SK-N-SH treated with all-trans-retinoic acid at 6 μM for 48 hours (cell line): ENCODE data around the gene RIC8A.

ENCODE experiments used
- ATAC-seq: fragments of 200-7000 bp; cut with Tn5 transposase; 3 replicates; pipeline ENCODE4 v1.9.1; 2020; ENCODE audit warnings: mild to moderate bottlenecking, moderate library complexity
- ARNTL ChIP-seq: fragments of 450-650 bp; formaldehyde crosslinking; IDR thresholded peaks from 2 replicates; pipeline ENCODE4 v1.5.0; 2020; ENCODE audit warnings: low read depth, mild to moderate bottlenecking, moderate library complexity, borderline replicate concordance
- CREB5 ChIP-seq: fragments of 250-450 bp; sonication (Bioruptor Pico); IDR thresholded peaks from 2 replicates; pipeline ENCODE4 v1.5.1; 2020; ENCODE audit warnings: low read depth, mild to moderate bottlenecking, moderate library complexity
- CSDC2 ChIP-seq: fragments of 250-450 bp; sonication (Bioruptor Pico); IDR thresholded peaks from 2 replicates; pipeline ENCODE4 v1.5.0; 2020; ENCODE audit warnings: mild to moderate bottlenecking, moderate library complexity
- ESRRG ChIP-seq: fragments of 250-450 bp; sonication (Bioruptor Pico); IDR thresholded peaks from 2 replicates; pipeline ENCODE4 v1.6.1; 2021; ENCODE audit warnings: mild to moderate bottlenecking
- GLIS3 ChIP-seq: fragments of 250-450 bp; sonication (Bioruptor Pico); IDR thresholded peaks from 2 replicates; pipeline ENCODE4 v1.5.0; 2020; ENCODE audit warnings: mild to moderate bottlenecking, moderate library complexity
- ISL1 ChIP-seq: fragments of 250-450 bp; sonication (Bioruptor Pico); IDR thresholded peaks from 2 replicates; pipeline ENCODE4 v2.1.2; 2022; ENCODE audit warnings: mild to moderate bottlenecking, moderate library complexity
- OSR1 ChIP-seq: fragments of 250-450 bp; sonication (Bioruptor Pico); IDR thresholded peaks from 2 replicates; pipeline ENCODE4 v1.8.0; 2022; ENCODE audit warnings: moderate library complexity, mild to moderate bottlenecking, inconsistent platforms
- PATZ1 ChIP-seq: fragments of 250-450 bp; sonication (Bioruptor Pico); IDR thresholded peaks from 2 replicates; pipeline ENCODE4 v1.8.0; 2020; ENCODE audit warnings: mild to moderate bottlenecking, moderate library complexity, borderline replicate concordance
- RARB ChIP-seq: fragments of 250-450 bp; sonication (Bioruptor Pico); IDR thresholded peaks from 2 replicates; pipeline ENCODE4 v1.8.0; 2021; ENCODE audit warnings: mild to moderate bottlenecking, moderate library complexity
- TCF4 ChIP-seq: fragments of 250-450 bp; sonication (Bioruptor Pico); IDR thresholded peaks from 2 replicates; pipeline ENCODE4 v1.8.0; 2021; ENCODE audit warnings: mild to moderate bottlenecking, moderate library complexity, borderline replicate concordance
- TOX ChIP-seq: fragments of 250-450 bp; sonication (Bioruptor Pico); IDR thresholded peaks from 2 replicates; pipeline ENCODE4 v1.8.0; 2021; ENCODE audit warnings: mild to moderate bottlenecking, moderate library complexity, borderline replicate concordance
- TSHZ2 ChIP-seq: fragments of 250-450 bp; sonication (Bioruptor Pico); IDR thresholded peaks from 2 replicates; pipeline ENCODE4 v1.5.0; 2020; ENCODE audit warnings: mild to moderate bottlenecking, moderate library complexity
- ZFP3 ChIP-seq: fragments of 250-450 bp; sonication (Bioruptor Pico); IDR thresholded peaks from 2 replicates; pipeline ENCODE4 v1.5.0; 2020; ENCODE audit warnings: mild to moderate bottlenecking, moderate library complexity
- ZFP30 ChIP-seq: fragments of 450-650 bp; formaldehyde crosslinking; IDR thresholded peaks from 2 replicates; pipeline ENCODE4 v1.5.0; 2022; ENCODE audit warnings: mild to moderate bottlenecking, moderate library complexity
- ZNF70 ChIP-seq: fragments of 450-650 bp; formaldehyde crosslinking; IDR thresholded peaks from 2 replicates; pipeline ENCODE4 v1.5.0; 2020; ENCODE audit warnings: mild to moderate bottlenecking, moderate library complexity
- ZNF8 ChIP-seq: fragments of 450-650 bp; formaldehyde crosslinking; IDR thresholded peaks from 2 replicates; pipeline ENCODE4 v1.5.0; 2020; ENCODE audit warnings: mild to moderate bottlenecking, moderate library complexity
- TF ChIP-seq, protein P1 (sequence below): fragments of 250-450 bp; sonication (Bioruptor Pico); IDR thresholded peaks from 2 replicates; pipeline ENCODE4 v1.8.0; 2021; ENCODE audit warnings: low read depth, mild to moderate bottlenecking, moderate library complexity, borderline replicate concordance

RIC8A gene

DNA sequence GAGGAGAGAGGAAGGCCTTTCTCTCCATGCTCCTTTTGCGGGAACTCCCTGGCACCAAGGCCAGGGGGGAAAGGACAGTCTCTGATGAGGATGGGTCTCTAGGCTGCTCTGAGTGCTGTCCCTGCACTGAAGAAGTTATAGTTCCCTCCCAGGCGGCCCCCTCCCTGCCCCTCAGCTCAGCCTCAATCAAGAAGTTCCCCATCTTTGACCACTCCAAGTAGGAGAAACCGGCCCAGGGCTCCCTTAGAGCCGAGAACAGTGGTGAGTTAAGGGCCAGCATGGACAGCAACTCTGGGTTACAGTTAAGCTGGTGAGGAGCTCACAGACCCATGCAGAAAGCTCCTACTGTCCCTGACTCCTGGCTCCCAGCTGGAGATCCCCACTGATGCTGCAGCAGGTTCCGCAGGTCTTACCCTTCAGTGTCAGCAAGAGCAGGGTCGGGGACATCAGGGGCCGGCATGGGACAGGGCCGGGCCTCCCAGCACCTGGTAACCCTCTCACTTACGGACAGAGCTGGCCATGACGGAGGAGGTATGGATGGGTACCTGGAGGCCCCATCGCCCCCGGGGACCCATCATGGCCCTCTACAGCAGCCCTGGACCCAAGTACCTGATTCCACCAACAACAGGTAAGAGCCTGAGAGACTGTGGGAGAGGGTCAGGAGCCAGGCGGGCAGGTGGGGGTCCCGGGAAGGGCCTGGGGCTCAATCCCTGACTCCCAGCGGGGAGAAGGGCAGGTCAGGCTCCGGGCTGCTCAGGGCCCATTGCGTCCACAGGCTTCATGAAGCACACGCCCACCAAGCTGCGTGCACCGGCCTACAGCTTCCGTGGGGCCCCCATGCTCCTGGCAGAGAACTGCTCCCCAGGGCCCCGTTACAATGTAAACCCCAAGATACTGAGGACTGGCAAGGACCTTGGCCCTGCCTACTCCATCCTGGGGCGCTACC, 10.4 kb upstream of the RIC8A start:
- TF ChIP-seq ZNF8 (no peak), GLIS3 (no peak), ZFP3 (no peak), TCF4 (CRISPR knock-in tag) (no peak), TOX (CRISPR knock-in tag) (no peak), ARNTL (CRISPR knock-in tag) (no peak), CREB5 (CRISPR knock-in tag) (no peak), ZNF70 (no peak), ISL1 (no peak), CSDC2 (CRISPR knock-in tag) (no peak), PATZ1 (CRISPR knock-in tag) (no peak), RARB (CRISPR knock-in tag) (no peak)
- TF ChIP-seq, protein P1, sequence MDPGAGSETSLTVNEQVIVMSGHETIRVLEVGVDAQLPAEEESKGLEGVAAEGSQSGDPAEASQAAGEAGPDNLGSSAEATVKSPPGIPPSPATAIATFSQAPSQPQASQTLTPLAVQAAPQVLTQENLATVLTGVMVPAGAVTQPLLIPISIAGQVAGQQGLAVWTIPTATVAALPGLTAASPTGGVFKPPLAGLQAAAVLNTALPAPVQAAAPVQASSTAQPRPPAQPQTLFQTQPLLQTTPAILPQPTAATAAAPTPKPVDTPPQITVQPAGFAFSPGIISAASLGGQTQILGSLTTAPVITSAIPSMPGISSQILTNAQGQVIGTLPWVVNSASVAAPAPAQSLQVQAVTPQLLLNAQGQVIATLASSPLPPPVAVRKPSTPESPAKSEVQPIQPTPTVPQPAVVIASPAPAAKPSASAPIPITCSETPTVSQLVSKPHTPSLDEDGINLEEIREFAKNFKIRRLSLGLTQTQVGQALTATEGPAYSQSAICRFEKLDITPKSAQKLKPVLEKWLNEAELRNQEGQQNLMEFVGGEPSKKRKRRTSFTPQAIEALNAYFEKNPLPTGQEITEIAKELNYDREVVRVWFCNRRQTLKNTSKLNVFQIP (CRISPR knock-in tag), result no peak
- ATAC-seq, result no peak; the same call in 2 of the 3 replicates

- ATAC-seq, result no peak; the same call in 2 of the 3 replicates
- TF ChIP-seq ZNF70 (no peak), ESRRG (CRISPR knock-in tag) (no peak), TCF4 (CRISPR knock-in tag) (no peak), TSHZ2 (CRISPR knock-in tag) (no peak), OSR1 (CRISPR knock-in tag) (no peak), ZFP30 (CRISPR knock-in tag) (no peak)
Observed at GRCh38 chr11:197741-198235, 9.7 kb upstream of the RIC8A start.

DNA sequence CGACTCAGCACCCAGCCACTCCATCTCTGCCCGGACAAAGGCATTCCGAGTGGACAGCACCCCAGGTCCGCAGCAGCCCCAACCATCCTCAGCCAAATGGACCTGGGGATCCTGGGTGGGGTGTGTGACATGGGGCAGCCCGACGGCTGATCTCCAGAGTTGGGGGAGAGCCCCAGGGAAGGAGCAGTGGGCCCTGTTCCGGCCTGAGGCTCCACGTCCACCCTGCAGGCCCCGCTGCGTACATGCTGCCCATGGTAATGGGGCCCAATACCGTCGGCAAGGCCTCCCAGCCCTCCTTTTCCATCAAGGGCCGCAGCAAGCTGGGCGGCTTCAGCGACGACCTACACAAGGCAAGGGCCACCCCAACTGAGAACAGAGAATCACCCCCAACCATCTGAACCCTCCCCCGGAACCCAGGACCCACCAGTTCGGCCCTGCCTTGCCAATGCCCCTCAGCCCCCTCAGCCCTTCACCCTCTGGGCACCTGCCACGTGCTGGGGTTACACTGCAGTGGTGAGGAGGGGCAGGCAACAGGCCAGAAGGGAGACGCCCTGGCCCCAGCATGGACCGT, 9.2 kb upstream of the RIC8A start:
- TF ChIP-seq TSHZ2 (CRISPR knock-in tag) (no peak), ESRRG (CRISPR knock-in tag) (no peak)
- ATAC-seq, result no peak
